HG03025 (cell line): ENCODE data around the gene TEKTIP1.
A peak's percentile ranks its signal among the peaks of the same experiment; 100 is the strongest.

Experiments
- ATAC-seq: cut with Tn5 transposase; IDR thresholded peaks from one replicate; pipeline ENCODE4 v1.9.1; 2021; ENCODE audit warnings: mild to moderate bottlenecking, moderate library complexity; ENCODE audit not compliant: unreplicated experiment, low FRiP score

TEKTIP1 gene

DNA sequence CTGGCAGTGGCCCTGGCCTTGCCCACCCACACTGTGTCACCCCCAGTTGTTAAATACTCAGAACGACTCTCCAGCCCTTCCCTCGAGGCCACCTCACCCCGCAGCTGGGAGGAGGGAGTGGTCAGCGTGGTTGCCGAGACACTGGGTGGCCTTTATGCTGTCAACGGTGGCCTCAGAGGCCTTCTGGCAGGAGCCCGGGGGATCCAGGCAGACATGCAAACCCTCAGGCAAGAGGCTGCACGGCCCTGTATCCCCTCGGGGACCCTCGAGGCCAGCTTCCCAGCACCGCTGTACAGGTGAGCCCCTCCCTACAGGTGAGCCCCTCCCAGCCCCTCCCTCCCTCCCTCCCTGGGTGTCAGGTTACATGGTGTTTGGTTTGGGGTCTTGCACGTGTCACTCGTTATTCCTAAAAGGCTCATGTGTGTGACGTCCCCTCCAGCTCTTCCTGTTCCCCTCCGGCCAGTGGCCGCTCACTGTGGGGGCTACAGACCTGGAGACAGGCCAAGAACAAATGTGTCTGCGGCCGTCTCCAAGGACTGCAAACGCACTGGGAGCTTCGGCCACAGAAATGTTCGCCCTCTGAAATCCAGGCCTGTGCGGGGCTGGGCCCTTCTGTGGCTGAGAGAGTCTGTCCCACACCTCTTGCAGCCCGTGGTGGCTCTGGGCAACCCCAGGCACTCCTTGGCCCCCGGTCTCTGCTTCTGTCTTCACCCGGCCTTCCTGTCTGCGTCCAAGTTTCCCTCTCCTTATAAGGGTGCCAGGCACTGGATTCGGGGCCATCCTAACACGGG is at the start of gene TEKTIP1:
TSS of gene TEKTIP1 (plus strand) at position 210 of the 791 bp plus-strand sequence. CDS start at position 214, 4 bp downstream.
- no peak for ATAC-seq

DNA sequence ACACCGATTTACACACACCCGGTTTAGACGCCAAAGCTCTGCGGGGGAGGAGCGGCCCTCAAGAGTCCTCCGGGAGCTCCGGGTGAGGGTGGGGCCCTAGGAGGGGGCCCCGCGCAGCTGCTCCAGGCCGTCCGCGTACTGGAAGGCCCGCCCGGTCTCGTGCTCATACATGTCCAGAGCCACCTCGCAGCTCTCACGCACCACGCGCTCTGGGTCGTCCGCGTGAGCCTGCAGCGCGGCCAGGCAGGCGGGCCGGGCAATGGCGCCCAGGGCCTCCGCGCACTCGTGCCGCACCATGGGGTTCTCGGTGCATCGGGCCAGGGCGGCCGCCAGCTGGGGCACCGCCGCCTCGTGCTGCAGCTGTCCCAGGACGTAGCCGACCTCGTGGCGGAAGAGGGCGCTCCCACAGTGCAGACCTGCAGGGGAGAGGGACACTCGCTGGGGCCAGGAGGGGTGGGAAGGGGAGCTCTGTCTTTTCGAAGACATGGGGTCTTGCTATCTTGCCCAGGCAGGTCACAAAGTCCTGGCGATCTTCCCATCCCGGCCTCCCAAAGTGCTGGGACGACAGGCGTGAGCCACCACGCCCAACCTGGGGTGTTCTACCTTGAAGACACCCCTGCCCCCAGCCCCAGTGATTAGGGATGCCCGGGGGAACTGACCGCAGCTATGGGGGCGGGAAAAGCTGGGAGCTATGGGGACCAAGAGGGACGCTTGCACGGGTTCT is 47.4 kb upstream of the TEKTIP1 start:
- ATAC-seq, result no peak

DNA sequence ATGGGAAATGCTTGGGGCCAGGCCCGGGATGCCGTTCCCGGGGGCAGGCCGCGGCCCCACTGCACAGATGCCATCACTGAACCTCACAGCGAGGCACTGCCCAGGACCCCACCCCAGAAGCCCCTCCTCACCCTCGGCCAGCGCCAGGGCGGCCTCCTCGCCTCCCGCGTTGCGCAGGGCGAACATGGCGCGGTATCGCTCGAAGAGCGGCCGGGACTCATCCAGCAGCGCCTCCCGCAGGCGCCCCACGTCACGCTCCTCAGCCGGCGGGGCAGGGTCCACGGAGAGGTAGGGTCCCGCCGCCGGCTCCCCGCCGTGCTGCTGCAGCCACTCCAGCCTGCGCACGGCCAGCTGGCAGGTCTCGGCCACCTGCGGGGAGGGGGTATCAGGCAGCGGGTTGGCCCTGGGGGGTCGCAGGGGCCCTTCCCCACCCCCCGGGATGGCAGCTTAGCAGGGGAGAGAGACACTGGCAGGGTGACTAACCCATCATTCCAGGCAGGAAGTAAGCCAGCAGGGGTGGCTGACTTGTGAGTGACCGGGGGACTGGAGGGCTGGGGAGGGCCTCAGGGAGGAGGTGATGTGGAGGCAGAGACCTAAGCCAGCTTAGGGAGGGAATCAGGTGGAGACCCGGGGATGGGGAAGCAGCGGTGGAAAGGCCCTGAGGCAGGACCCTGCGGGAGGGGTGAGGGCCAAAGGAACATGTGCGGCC is 46.7 kb upstream of the TEKTIP1 start:
- no peak for ATAC-seq

DNA sequence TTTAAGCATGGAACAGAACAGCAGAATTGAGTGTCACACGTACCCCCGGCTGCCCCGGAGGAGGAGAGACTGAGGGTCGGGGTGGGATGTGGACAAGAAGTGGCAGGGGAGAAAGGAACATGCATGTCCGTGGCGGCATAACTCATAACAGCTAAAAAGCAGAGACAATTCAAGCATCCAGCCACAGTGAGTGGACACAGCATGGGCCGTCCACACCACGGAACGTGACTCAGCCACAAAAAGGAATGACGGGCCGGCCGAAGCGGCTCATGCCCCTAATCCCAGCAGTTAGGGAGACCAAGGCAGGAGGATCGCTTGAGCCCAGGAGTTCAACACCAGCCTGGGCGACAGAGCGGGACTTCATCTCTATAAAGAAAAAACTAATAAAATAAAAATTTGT is 46.1 kb upstream of the TEKTIP1 start:
- ATAC-seq, result no peak

DNA sequence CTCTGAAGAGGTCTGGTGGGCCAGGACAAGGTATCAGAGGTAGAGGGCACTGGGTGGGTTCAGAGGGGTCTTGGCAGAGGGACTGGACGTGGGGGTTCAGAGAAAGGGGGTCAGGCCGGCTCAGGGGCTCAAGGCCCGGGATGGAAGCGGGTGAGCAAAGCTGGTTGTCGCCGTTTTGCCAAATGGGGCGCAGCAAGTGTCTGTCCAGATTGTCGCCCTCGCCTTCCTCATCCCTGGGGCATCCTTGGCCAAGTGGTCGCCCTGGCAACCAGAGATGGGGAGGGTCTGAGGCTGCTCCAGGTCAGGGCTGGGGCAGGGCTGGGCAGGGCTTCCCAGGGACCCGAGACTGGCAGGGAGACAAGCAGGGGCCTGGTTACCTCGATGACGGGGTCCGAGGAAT is 45.3 kb upstream of the TEKTIP1 start:
- no peak for ATAC-seq

DNA sequence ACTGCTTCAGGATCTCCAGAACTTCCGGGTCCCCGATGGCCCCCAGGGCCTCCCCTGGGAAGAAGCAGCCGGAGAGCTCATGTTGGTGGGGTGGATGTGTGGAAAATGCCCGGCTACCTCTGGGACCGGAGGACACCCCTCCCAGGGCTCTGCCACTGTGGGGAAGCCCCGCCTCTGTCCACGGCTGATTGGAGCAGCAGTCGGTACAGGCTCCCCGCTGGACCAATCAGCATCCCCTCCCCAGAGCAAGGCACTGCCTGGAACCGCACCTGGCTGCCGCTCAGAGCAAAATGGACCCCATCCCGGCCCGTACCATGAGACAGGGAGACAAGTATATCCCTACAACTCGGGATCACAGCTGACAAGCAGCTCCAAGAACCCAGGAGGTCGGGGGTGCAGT is 44.9 kb upstream of the TEKTIP1 start:
- ATAC-seq, result no peak

DNA sequence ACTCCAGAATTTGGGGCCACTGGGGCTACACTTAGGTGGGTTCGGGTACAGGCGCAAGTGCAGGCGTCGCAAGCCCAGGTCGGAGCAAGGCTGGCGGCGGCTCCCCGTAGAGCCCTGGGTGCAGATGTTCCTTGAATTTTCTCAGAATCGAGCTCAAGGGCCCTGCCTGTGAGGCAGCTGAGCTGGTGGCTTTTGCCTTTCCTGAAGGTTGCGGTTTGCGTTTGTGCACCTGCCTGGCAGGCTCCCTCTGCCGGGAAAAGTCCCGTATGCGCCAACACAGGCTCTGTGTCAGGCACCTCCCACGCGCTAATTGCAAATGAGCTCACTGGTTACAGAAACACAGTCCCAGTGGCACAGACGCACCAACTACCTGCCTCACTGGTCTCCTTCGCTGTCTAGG is 44.4 kb upstream of the TEKTIP1 start:
- ATAC-seq, result no peak

DNA sequence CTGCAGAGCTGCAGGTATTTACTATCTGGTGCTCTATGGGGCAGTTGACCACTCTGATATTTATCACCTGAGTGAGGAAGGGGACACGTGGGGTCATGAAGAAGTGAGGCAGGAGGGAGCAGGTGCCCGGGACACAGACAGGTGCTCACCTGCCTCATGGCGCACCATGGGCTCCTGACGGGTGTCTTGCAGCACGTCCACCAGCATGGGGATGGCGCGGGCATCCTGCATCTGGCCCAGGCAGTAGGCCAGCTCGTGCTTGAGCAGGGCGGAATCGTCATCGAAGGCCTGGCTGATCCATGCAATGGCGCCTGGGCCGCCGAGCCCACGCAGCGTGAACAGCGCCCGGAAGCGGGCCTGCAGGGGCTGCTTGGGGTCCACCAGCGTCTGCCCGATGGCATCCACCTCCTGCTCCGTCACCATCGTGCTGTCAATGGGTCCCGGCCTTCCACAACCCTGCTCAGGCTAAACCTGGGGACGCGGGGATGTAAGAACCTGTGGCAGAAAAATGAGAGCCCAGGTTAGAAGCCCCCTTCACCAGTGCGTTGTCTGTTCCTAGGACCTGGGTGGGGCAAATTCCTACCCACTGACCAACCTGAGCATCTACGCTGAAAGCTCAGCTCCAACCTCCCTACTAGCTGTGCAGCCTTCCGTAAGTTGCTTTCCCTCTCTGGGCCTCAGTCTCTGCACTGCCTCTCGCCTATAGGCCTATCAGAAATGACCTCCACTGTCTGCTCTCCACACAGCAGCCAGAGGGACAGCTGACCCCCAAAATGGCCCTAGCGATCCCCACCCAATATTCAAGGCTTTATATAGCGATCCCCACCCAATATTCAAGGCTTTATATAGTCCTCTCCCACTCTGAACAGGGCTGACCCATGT is 42.3 kb upstream of the TEKTIP1 start:
- ATAC-seq, result no peak

DNA sequence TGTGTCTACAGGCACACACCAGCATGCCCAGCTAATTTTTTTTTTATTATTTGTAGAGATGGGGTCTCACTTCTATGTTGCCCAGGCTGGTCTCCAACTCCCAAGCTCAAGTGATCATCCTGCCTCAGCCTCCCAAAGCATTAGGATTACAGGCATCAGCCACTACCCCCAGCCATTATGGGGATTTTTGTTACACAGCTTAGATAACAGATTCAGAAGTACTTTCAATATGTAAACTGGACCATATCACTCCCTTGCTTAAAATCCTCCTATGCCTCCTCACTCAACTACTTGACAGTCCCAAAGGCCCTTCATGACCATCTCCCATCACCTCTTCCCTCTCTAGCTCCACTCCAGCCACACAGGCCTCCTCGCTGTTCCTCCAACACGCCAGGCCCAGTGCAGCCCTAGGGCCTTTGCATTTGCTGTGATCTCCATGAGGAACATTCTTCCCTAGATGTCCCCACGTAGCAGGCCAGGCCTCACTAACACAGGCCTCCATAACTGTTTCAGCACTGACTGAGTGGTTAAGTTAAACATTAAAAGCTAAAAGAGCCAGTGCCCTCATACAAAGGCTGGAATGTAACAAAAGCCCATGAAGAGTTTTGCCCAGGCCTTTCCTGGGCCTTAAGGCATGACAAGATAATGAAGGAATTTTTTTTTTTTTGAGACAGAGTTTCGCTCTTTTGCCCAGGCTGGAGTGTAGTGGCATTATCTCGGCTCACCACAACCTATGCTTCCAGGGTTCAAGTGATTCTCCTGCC is 41.0 kb upstream of the TEKTIP1 start:
- ATAC-seq, result no peak

DNA sequence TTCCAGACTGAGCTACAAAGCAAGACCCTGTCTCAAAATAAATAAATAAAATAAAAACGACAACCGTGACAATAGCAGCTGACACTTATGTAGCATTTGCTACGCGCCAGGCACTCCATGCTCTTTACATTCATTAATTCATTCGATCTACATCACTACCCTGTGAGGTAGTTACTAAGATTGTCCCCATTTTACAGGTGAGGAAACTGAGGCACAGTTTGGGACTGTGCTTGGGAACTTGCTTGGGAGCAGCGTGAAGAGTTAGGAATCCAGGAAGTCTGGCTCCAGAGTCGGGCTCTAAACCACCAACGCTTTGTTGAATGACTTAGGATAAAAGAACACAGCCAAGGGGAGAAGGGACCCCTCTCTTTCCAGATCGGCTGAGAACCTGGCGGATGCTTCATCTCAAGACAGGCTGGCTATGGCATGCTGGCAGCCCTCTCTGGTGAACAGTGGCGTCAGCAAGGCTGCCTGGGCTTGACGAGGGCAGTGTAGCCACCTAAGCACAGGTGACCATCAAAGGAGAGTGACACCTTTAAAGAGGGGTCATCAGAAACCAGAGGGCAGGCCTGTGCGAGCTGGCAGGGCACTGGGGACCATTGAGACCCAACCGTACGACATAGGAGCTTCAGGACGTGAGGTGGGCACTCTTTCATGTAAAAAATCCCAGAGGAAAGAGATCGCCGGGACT is 39.1 kb upstream of the TEKTIP1 start:
- no peak for ATAC-seq

DNA sequence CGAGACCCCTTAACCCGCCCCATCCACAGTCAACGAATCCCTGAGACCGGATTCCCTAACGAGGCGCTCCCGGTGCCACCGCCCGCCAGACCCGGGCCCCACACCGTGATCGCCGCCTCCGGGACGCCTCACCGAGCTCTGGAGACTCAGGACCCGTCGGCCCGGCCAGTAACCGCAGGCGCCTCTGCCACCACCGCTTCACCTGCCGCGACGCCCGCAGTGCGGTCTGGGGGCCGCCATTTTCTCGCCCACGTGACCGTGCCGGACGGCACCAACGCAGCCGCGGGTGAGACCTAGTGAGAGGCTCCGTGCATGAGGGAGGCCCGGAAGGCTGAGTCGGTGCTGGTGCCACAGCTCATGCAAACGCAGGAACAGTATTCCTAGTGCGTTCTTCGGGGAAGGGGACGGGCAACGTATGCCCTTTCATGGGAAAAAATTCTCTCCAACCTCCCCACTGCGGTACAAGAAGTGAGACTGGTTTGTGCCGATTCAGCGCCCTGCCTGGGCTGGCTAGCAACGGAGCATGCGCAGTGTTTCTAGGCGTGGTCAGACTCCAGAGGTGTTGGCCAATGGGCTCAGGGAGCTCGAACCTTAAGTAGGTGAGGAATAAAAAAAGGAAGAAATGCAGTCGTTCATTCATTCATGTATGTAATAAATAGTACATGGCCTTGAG is 38.4 kb upstream of the TEKTIP1 start, which contains the start of gene DOHH:
TSS of gene DOHH (minus strand) at position 246 of the 673 bp plus-strand sequence. CDS start 3,860 bp downstream, outside the sequence.
- ATAC-seq, result peak; percentile 77

DNA sequence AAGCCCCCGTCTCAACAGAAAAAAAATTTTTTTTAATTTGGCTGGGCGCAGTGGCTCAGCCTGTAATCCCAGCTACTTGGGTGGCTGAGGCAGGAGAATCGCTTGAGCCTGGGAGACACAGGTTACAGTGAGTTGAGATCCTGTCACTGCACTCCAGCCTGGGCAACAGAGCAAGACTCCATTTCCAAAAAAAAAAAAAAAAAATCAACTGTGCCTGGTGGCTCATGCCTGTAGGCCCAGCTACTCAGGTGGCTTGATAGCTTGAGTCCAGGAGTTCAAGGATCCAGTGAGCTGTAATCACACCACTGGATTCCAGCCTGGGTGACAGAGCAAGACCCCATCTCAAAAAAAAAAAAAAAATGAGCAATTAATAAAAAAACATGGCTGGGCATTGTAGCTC is 37.2 kb upstream of the TEKTIP1 start:
- ATAC-seq, result no peak

DNA sequence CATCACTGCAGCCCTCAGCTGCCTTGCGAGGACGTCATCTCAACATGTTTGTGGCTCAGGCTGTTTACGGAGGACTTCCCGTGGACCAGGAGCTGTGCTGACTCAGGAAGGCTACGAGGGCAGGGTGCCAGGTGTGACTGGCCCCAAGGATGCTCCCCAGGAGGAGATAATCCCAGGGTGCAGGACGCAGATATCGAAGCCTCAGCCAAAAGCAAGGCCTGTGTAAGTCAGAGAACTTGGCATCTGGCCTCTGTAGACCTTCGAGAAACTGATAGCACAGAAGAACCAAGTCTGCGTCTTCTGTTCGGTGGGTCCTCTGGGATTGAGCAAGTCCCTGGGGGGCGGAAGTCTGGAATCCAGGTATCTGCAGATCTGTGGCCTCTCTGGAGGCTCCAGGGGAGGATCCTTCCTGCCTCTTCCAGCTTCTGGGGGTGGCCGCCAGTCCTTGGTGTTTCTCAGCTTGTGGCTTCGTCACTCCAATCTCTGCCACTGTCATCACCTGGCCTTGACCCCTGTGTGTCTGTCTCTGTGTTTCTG is 35.9 kb upstream of the TEKTIP1 start:
- no peak for ATAC-seq

DNA sequence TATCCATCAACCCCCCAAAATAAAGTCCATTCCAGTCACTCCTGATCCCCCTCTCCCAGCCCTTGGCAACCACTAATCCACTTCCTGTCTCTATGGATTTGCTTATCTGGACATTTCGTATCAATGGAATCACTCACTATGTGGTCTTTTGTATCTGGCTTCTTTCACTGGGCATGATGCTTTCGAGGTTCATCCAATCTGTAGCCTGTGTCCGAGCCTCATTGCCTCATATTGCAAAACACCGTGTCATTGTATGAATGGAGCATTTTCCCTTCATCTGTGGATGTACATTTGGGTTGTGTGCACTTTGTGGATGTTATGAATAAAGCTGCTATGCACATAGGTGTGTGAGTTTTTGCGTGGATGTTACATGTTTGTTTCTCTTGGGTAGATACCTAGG is 34.2 kb upstream of the TEKTIP1 start:
- ATAC-seq, result no peak

DNA sequence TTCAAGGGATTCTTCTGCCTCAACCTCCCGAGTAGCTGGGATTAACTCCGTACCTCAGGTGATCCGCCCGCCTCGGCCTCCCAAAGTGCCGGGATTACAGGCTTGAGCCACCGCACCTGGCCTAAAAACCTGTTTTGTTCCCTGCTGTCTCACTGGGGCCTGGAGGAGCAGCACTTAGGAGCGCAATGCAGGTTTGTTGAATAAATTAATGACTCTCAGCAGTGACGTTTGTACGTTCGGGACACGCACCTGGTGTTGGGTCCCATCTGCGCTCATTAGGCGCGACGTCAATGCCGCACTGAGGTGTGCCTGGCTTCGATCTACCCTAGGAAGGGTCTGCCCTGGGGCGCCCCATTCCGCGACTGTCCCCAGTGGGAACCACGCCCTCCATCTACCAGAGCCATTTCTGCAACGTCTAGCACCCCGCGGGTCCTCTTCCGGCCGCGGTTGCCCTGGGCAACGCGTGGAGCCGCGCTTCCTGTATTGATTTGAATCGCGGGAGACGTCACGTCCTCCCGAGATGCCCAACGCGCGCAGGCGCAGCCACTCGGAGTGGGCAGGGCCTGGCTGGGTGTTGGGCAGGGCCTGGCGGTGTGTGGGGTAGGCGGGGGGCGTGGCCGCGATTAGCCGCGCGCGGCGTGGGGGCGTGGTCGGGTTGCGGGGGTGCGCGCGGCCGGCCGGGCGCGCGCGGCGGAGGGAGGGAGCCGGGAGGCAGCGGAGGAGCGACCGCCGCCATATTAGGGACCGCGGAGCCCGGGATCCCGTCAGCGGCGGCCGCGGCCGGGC is 33.2 kb upstream of the TEKTIP1 start, which contains the start of gene FZR1:
TSS of gene FZR1 (plus strand) at position 714 of the 786 bp plus-strand sequence. CDS start 16,679 bp downstream, outside the sequence.
- peak; percentile 62 for ATAC-seq

DNA sequence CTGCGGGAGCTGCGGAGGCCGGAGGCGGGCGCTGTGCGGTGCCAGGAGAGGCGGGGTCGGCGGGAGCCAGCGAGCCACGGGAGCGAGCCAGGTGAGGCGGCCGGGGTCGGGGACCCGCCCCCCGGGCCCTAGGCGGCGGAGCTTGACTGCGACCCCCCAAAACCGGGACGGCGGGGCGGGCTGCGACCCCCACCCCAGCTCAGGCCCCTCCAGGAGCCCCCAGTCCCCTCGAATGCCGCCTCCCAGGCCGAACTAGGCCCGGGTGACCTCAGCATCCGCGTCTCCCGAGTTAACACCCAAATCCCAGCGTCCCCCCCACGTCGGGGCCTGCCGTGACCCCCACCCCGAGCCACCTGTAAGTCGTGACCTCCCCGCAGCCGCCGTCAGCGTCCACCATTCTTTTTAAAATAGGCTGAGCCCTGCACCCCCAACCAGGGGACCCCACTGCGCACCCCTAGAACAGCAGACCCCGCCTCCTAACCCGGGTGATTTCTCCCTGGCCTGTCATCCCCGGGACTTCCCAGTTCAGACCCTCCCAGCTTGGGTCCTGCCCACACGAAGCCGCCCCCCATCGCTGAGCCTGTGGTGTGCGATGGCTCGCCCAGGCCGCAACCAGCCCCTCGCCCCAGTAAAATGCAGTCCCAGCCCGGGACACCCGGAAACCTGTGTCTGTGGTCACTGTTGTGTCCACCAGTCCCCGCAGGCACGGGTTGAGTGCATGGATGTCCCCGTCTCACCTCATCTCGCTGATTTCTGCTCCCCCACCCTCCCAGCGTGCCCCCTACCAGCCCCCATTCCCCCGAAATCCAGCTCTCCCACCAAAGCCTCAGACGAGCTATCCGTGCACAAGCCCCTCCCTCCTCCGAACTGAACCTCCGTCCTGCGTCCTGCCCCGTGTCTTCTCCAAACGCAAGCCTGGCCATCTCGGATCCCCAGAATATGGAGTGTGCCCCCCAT is 32.3 kb upstream of the TEKTIP1 start:
- peak; percentile 19 for ATAC-seq
